Thyroid gland (tissue), 4 donors: ENCODE measurements around the gene SRSF6.

Experiments
- CTCF ChIP-seq, 6 experiments: fragments of 200-600 bp in 3 of 6; fragments of 450-650 bp in 3 of 6; sonication (generic) in 3 of 6; IDR thresholded peaks; one replicate each; pipeline ENCODE4 v1.5.1; 2016 to 2019; ENCODE audit warnings: antibody characterized with exemption in 6 of 6, mild to moderate bottlenecking in 2 of 6, inconsistent platforms in 1 of 6, moderate library complexity in 1 of 6
- POLR2A ChIP-seq, 2 donors: fragments of 450-650 bp; IDR thresholded peaks; one replicate each; pipeline ENCODE4 v1.6.1; 2017; ENCODE audit warnings: antibody characterized with exemption in 2 of 2, mild to moderate bottlenecking in 2 of 2, moderate library complexity in 1 of 2

- no peak for TF ChIP-seq CTCF (IDR thresholded peaks at IDR 0.05)
- TF ChIP-seq POLR2A (IDR thresholded peaks at IDR 0.05): no peak
These were observed 54.2 kb downstream of the SRSF6 start for GRCh38 chr20:43511879-43512278.
